ENCODE results near the gene CACNB2. TPM values are rescaled to one million over a fixed set of nuclear protein-coding genes. Genes with fewer than 3 reads are reported as not detected.

The CACNB2 gene
- total and polyA plus RNA-seq, 2 of the 13 experiments (the other 11 are each of a cell fraction or from before 2014, with no cell fraction given): not detected

DNA sequence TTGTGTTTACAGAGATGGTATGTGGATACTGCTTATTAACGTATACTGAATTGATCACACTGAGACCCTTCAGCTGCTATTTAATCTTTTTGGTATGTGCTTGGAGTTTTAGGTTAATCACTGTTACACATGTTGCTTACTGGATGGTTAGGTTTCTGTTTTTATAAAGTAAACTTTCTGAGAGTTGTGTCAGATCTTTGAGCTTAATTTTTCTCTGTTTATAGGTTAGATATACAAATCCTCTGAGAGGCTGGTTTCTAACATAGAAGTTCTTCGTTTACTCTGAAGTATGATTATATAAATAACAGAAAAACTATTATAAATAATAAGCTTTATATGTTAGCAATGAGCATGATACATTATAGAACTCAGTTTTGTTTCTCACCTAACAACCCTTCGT is 388.1 kb downstream of the CACNB2 start:
- no peak for FAIRE-seq
- no TSS peak for BruUV-seq (replicated peaks)
- in situ Hi-C loops (cut with HindIII; ENCODE audit: extremely low pct_ligation_motif_present, low pct_unique_long_range_greater_than_20kb): no loop called here
- ChIA-PET POLR2A (no interaction called here), CTCF (ENCODE audit: low intra/inter-chr PET ratio, low total read pairs) (no interaction called here)
- Histone ChIP-seq H3K9me3 (ENCODE audit: low read length) (no peaks in the 10 kb centered on the region), H2AFZ (ENCODE audit: low read length) (no peak overlapping the region), H4K20me1 (ENCODE audit: insufficient read depth, low read length) (no peaks in the 10 kb centered on the region), H3K27ac (ENCODE audit: extremely low read length, insufficient read depth, low read length) (no peak overlapping the region), H3K4me3 (replicated peaks in 1 of 3; ENCODE audit: insufficient read depth in 1 of 3, low read depth in 2 of 3, low read length in 3 of 3) (no peak overlapping the region), H3K36me3 (replicated peaks in 1 of 2; ENCODE audit: control insufficient read depth in 1 of 2, insufficient read depth in 2 of 2, low read length in 2 of 2) (no peaks in the 10 kb centered on the region), H3K27me3 (ENCODE audit: control insufficient read depth in 1 of 2, insufficient read depth in 2 of 2, low read length in 2 of 2) (no peaks in the 10 kb centered on the region), H3K79me2 (ENCODE audit: insufficient read depth, low read length) (no peaks in the 10 kb centered on the region), H3K4me1 (ENCODE audit: insufficient read depth, low read length) (peaks cover 4% of the 10 kb centered on the region), H3K9ac (ENCODE audit: insufficient read depth, low read depth, low read length) (no peak overlapping the region), H3K4me2 (ENCODE audit: low read depth, low read length) (no peak overlapping the region)
- no peak for DNase-seq (ENCODE audit: low spot score)
- TF ChIP-seq, protein P1, sequence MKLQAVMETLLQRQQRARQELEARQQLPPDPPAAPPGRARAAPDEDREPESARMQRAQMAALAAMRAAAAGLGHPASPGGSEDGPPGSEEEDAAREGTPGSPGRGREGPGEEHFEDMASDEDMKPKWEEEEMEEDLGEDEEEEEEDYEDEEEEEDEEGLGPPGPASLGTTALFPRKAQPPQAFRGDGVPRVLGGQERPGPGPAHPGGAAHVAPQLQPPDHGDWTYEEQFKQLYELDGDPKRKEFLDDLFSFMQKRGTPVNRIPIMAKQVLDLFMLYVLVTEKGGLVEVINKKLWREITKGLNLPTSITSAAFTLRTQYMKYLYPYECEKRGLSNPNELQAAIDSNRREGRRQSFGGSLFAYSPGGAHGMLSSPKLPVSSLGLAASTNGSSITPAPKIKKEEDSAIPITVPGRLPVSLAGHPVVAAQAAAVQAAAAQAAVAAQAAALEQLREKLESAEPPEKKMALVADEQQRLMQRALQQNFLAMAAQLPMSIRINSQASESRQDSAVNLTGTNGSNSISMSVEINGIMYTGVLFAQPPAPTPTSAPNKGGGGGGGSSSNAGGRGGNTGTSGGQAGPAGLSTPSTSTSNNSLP (IDR thresholded peaks at IDR 0.05; ENCODE audit: low read depth, low read length): no peak
- no peak for TF ChIP-seq CCAR2 (optimal IDR thresholded peaks at IDR 0.05; ENCODE audit: low read depth, low read length)
- TF ChIP-seq HOXD1 (CRISPR knock-in tag; IDR thresholded peaks at IDR 0.05): no peak
- no peak for TF ChIP-seq ZNF350 (CRISPR knock-in tag; IDR thresholded peaks at IDR 0.05; ENCODE audit: borderline replicate concordance, low read depth)
- TF ChIP-seq ZNF605 (CRISPR knock-in tag; IDR thresholded peaks at IDR 0.05): no peak
- no peak for TF ChIP-seq ZBTB20 (CRISPR knock-in tag; IDR thresholded peaks at IDR 0.05; ENCODE audit: borderline replicate concordance, low read depth)
- no peak for TF ChIP-seq NFIB (CRISPR knock-in tag; IDR thresholded peaks at IDR 0.05; ENCODE audit: borderline replicate concordance)
- TF ChIP-seq ARID2 (CRISPR knock-in tag; IDR thresholded peaks at IDR 0.05; ENCODE audit: borderline replicate concordance): no peak
- TF ChIP-seq CCDC6 (CRISPR knock-in tag; IDR thresholded peaks at IDR 0.05): no peak
- no peak for TF ChIP-seq KDM6A (CRISPR knock-in tag; IDR thresholded peaks at IDR 0.05; ENCODE audit: low read depth)
- TF ChIP-seq NFKBIZ (CRISPR knock-in tag; IDR thresholded peaks at IDR 0.05): no peak
- no peak for TF ChIP-seq ZNF777 (CRISPR knock-in tag; IDR thresholded peaks at IDR 0.05)
- TF ChIP-seq MIER2 (CRISPR knock-in tag; IDR thresholded peaks at IDR 0.05): no peak
- TF ChIP-seq ZNF766 (CRISPR knock-in tag; IDR thresholded peaks at IDR 0.05; ENCODE audit: borderline replicate concordance): no peak
- no peak for TF ChIP-seq ZNF883 (CRISPR knock-in tag; IDR thresholded peaks at IDR 0.05; ENCODE audit: not compliant biosample characterization)
- 94% methylated on average over 3 of the region's 3 CpGs for whole genome bisulfite sequencing (ENCODE audit: low lambda C conversion rate)
- intact Hi-C loops (cut with micrococcal nuclease; ENCODE audit: unreplicated experiment): no loop called here
- ATAC-seq: no peak
